Smooth muscle cell (in vitro differentiated cells): Measurements from ENCODE around the gene NCL. TPM values are rescaled to one million over a fixed set of nuclear protein-coding genes. Genes with fewer than 3 reads are reported as not detected.

Experiments
- DNase-seq: peaks from one replicate; lab custom pipeline; 2025; ENCODE audit not compliant: unreplicated experiment; lab: John Stamatoyannopoulos, UW
- H2AFZ ChIP-seq: fragments of 200-600 bp; sonication (generic); 2 replicates; pipeline ENCODE4 v1.6.0; 2016; ENCODE audit warnings: antibody characterized with exemption, low read depth, mild to moderate bottlenecking
- H3F3A ChIP-seq: fragments of 200-600 bp; sonication (generic); 2 replicates; pipeline ENCODE4 v1.6.0; 2017; ENCODE audit warnings: antibody characterized with exemption, low read depth
- H3K27ac ChIP-seq: fragments of 200-600 bp; sonication (generic); 2 replicates; pipeline ENCODE4 v1.5.1; 2016; ENCODE audit warnings: low read depth, mild to moderate bottlenecking
- H3K27me3 ChIP-seq: fragments of 200-600 bp; sonication (generic); 2 replicates; pipeline ENCODE4 v1.6.1; 2016; ENCODE audit warnings: low read depth, mild to moderate bottlenecking
- H3K36me3 ChIP-seq: fragments of 200-600 bp; sonication (generic); 2 replicates; pipeline ENCODE4 v1.5.1; 2016; ENCODE audit warnings: low read depth
- H3K4me1 ChIP-seq: fragments of 200-600 bp; sonication (generic); 2 replicates; pipeline ENCODE4 v1.5.1; 2016; ENCODE audit warnings: low read depth
- H3K4me2 ChIP-seq: fragments of 200-600 bp; sonication (generic); 2 replicates; pipeline ENCODE4 v1.6.0; 2016; ENCODE audit warnings: mild to moderate bottlenecking
- H3K4me3 ChIP-seq: fragments of 200-600 bp; sonication (generic); 2 replicates; pipeline ENCODE4 v1.5.1; 2016; ENCODE audit warnings: mild to moderate bottlenecking
- H3K79me2 ChIP-seq: fragments of 200-600 bp; sonication (generic); 2 replicates; pipeline ENCODE4 v1.6.0; 2016; ENCODE audit warnings: low read depth, mild to moderate bottlenecking
- H3K9ac ChIP-seq: fragments of 200-600 bp; sonication (generic); 2 replicates; pipeline ENCODE4 v1.6.0; 2016; ENCODE audit warnings: low read depth
- H3K9me3 ChIP-seq: fragments of 200-600 bp; sonication (generic); replicated peaks from 2 replicates; pipeline ENCODE4 v1.5.1; 2016; ENCODE audit warnings: low read depth
- H4K20me1 ChIP-seq: fragments of 200-600 bp; sonication (generic); 2 replicates; pipeline ENCODE4 v1.6.0; 2016; ENCODE audit warnings: low read depth
- WGBS: methylation state at CpG from one replicate; pipeline ENCODE4 v1.1.7; 2016; ENCODE audit warnings: low lambda C conversion rate; 5-methylcytosine and 5-hydroxymethylcytosine counted together
- polyA plus RNA-seq: library from polyadenylated mRNA; unstranded; fragments of >200 nt; fragmentation: Nextera tagmentation; extraction: Ambion mirVana; gene quantifications from 2 replicates; pipeline ENCODE4 v1.2.1, GENCODE V29; 2016
- total RNA-seq: library from RNA; depleted of rRNA; stranded (reverse); fragments of >200 nt; gene quantifications from 2 replicates; pipeline ENCODE4 v1.2.3, GENCODE V29; 2014
- TF ChIP-seq, protein P1 (sequence below): fragments of 200-600 bp; sonication (generic); IDR thresholded peaks from 2 replicates; pipeline ENCODE4 v1.5.1; 2017; ENCODE audit warnings: borderline replicate concordance, mild to moderate bottlenecking, antibody characterized with exemption; ENCODE audit not compliant: insufficient read depth, poor library complexity, severe bottlenecking

The NCL gene
- total and polyA plus RNA-seq, 2 experiments from 2014 or later: 108 to 219 TPM

DNA sequence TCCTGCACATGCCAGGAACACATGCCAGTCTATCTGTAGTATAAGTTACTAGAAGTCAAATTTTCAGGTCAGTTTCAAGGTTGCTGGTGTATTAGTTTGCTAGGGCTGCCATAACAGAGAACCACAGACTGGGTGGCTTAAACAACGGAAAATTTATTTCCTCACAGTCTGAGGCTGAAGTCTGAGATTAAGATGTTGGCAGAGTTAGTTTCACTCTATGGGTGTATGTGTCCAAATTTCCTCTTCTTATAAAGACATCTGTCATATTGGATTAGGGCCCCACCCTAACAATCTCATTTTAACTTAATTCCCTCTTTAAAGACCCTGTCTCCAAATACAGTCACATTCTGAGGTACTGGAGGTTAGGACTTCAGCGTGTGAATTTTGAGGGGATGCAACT, 42.2 kb downstream of the NCL start:
- no peaks in the 10 kb centered on the region for H3K79me2 ChIP-seq
- H3K27me3 ChIP-seq: no peaks in the 10 kb centered on the region
- no peak overlapping the region for H2AFZ ChIP-seq
- no peak overlapping the region for H3K9ac ChIP-seq
- 79% methylated on average over 2 of the region's 2 CpGs for WGBS
- no peaks in the 10 kb centered on the region for H3K4me1 ChIP-seq
- H3K36me3 ChIP-seq: no peaks in the 10 kb centered on the region
- TF ChIP-seq, protein P1, sequence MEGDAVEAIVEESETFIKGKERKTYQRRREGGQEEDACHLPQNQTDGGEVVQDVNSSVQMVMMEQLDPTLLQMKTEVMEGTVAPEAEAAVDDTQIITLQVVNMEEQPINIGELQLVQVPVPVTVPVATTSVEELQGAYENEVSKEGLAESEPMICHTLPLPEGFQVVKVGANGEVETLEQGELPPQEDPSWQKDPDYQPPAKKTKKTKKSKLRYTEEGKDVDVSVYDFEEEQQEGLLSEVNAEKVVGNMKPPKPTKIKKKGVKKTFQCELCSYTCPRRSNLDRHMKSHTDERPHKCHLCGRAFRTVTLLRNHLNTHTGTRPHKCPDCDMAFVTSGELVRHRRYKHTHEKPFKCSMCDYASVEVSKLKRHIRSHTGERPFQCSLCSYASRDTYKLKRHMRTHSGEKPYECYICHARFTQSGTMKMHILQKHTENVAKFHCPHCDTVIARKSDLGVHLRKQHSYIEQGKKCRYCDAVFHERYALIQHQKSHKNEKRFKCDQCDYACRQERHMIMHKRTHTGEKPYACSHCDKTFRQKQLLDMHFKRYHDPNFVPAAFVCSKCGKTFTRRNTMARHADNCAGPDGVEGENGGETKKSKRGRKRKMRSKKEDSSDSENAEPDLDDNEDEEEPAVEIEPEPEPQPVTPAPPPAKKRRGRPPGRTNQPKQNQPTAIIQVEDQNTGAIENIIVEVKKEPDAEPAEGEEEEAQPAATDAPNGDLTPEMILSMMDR: no peak
- no peaks in the 10 kb centered on the region for H3F3A ChIP-seq
- H3K4me2 ChIP-seq: no peak overlapping the region
- no peak for DNase-seq
- H4K20me1 ChIP-seq: no peaks in the 10 kb centered on the region
- no peak overlapping the region for H3K27ac ChIP-seq
- H3K9me3 ChIP-seq: no peaks in the 10 kb centered on the region
- H3K4me3 ChIP-seq: no peak overlapping the region

- Histone ChIP-seq H3K4me3 (no peak overlapping the region), H3K4me1 (no peaks in the 10 kb centered on the region), H3K9ac (no peak overlapping the region), H3K27ac (no peak overlapping the region), H3K79me2 (no peaks in the 10 kb centered on the region), H3F3A (no peaks in the 10 kb centered on the region), H3K4me2 (no peak overlapping the region), H4K20me1 (no peaks in the 10 kb centered on the region), H3K36me3 (no peaks in the 10 kb centered on the region), H2AFZ (no peak overlapping the region), H3K27me3 (no peaks in the 10 kb centered on the region), H3K9me3 (no peaks in the 10 kb centered on the region)
- 81% methylated on average over 9 of the region's 9 CpGs for WGBS
- DNase-seq: no peak
- TF ChIP-seq, protein P1: no peak
Observed at GRCh38 chr2:231421051-231421580, 43.2 kb downstream of the NCL start.

DNA sequence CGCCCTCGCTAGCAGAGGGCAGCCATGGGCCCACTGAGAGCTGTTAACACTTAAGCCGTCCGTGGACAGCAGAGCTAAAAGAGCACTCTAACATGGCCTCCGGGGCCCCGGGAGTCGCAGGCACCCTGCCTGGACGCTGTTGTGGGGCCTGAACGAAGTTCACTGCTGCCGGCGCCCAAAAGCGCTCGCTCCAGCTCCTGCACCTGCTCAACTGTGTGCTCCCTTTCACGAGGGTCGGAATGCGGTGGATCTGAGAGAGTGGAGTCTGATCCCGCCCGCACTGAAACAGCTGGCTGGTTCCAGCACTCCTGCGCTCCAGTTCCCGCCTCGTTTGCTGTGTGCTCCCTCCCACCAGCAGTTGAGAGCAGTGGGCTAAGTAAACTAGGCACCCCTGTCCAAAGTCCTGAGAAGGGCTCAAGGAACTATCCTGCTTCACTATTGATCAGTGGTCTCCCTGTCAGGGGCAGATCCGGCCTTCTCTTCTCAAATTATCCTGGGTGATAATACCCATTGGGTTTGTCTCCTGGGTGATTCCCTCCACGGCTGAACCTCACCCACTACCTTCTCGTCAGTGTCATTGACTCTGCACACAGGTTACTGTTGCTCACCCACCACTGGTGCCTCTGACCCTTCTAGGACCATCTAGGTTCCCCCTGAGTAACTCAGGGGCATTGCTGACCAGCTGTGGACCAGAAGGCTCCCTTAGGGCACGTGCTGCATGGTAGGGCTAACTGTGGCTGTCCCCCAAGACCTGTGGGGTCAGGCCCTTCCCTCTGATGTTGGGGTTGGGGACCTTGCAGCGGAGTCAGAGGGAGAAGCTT, 45.3 kb downstream of the NCL start:
- DNase-seq: no peak
- no peak overlapping the region for H3K4me3 ChIP-seq
- TF ChIP-seq, protein P1: no peak
- no peak overlapping the region for H2AFZ ChIP-seq
- no peaks in the 10 kb centered on the region for H3F3A ChIP-seq
- no peak overlapping the region for H3K9ac ChIP-seq
- no peak overlapping the region for H3K27ac ChIP-seq
- H3K27me3 ChIP-seq: peaks cover 5% of the 10 kb centered on the region
- H3K4me2 ChIP-seq: no peak overlapping the region
- H3K79me2 ChIP-seq: no peaks in the 10 kb centered on the region
- H3K4me1 ChIP-seq: no peaks in the 10 kb centered on the region
- H3K36me3 ChIP-seq: no peaks in the 10 kb centered on the region
- no peaks in the 10 kb centered on the region for H3K9me3 ChIP-seq
- H4K20me1 ChIP-seq: no peaks in the 10 kb centered on the region
- WGBS: 90% methylated on average over 26 of the region's 26 CpGs

DNA sequence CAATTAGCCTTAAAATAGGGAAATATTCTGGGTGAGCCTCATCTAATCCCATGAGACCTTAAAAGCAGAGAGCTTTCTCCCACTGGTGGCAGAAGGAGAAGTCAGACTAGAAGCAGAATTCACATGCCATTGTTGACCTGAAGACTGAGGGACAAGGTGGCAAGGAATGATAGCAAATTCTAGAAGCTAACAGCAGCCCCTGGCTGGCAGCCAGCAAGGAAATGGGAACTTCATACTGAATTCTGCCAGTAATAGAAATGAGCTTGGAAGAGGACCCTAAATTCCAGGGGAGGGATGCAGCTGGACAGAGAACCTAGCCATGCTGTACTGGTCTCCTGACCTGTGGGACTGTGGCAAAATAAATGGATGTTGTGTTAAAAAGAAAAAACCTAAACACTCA, 49.3 kb downstream of the NCL start:
- Histone ChIP-seq H3K4me1 (peaks cover 6% of the 10 kb centered on the region), H3K36me3 (no peaks in the 10 kb centered on the region), H3K4me3 (no peak overlapping the region), H3F3A (no peaks in the 10 kb centered on the region), H3K27ac (no peak overlapping the region), H3K79me2 (no peaks in the 10 kb centered on the region), H3K9me3 (no peaks in the 10 kb centered on the region), H3K27me3 (peaks cover 7% of the 10 kb centered on the region), H3K9ac (no peak overlapping the region), H3K4me2 (no peak overlapping the region), H2AFZ (no peak overlapping the region), H4K20me1 (no peaks in the 10 kb centered on the region)
- TF ChIP-seq, protein P1: no peak
- DNase-seq: no peak
